Activated CD8-positive, alpha-beta T cell treated with anti-CD3 and anti-CD28 coated beads, Interleukin-2, amount 10 ng/mL, durations not matched to agents 7 days and 5 days (primary cell): ENCODE results near the gene CPXM2. TPM values are rescaled to one million over a fixed set of nuclear protein-coding genes. Genes with fewer than 3 reads are reported as not detected.

Experiments
- ATAC-seq: fragments of 150-1000 bp; cut with Tn5 transposase; one replicate; pipeline ENCODE4 v1.10.0; 2021; ENCODE audit warnings: moderate library complexity
- CTCF ChIA-PET: fragments of 350-600 bp; sonication (Branson Sonifier 250); formaldehyde crosslinking; loops from one replicate; lab custom pipeline; 2021; ENCODE audit warnings: antibody characterized with exemption; lab: Charles Lee
- POLR2A ChIA-PET: fragments of 350-600 bp; sonication (Branson Sonifier 250); formaldehyde crosslinking; loops from one replicate; lab custom pipeline; 2021; ENCODE audit warnings: antibody characterized with exemption; lab: Charles Lee
- DNase-seq: peaks from one replicate; pipeline ENCODE4 v3.0.0-alpha.2; 2020
- H3K27ac Mint-ChIP-seq: one replicate; pipeline ENCODE4 v1.8.0; 2021; ENCODE audit warnings: mild to moderate bottlenecking, mixed read lengths
- H3K27me3 Mint-ChIP-seq: one replicate; pipeline ENCODE4 v1.8.0; 2021; ENCODE audit warnings: low read depth, mixed read lengths
- H3K36me3 Mint-ChIP-seq: one replicate; pipeline ENCODE4 v1.8.0; 2021; ENCODE audit warnings: low read depth, mixed read lengths
- H3K4me1 Mint-ChIP-seq: one replicate; pipeline ENCODE4 v1.8.0; 2021; ENCODE audit warnings: low read depth, mixed read lengths
- H3K4me3 Mint-ChIP-seq: one replicate; pipeline ENCODE4 v1.8.0; 2021; ENCODE audit warnings: mild to moderate bottlenecking, mixed read lengths
- H3K9me3 Mint-ChIP-seq: one replicate; pipeline ENCODE4 v1.8.0; 2022; ENCODE audit warnings: mixed read lengths; ENCODE audit not compliant: insufficient read depth
- total RNA-seq, 2 experiments: library from RNA; stranded (reverse); gene quantifications; one replicate each; pipeline ENCODE4 v1.2.3, GENCODE V29; 2021

CPXM2 gene
- total RNA-seq, 2 experiments from 2014 or later, result not detected

DNA sequence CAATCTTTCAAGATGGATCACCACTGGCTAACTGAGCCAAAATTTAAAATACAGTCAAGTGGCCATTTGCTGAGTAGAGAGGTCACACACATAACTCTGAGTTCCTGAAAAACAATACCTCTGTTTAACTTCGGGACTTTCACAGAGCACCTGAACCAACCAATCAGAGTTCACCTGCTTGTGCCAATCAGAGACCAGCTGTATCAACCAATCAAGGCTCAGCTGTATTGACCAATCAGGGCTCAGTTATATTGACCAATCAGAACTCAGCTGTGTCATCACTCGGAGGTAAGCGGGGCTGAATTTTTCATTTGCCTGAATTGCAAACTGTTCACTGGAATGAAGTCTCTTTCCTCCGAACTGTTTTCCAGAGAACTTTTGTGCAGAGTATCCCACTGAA, 10.0 kb upstream of the CPXM2 start:
- H3K27me3 Mint-ChIP-seq, result no peaks in the 10 kb centered on the region
- CTCF ChIA-PET, result no interaction called here
- no peaks in the 10 kb centered on the region for H3K36me3 Mint-ChIP-seq
- peaks cover 4% of the 10 kb centered on the region for H3K9me3 Mint-ChIP-seq
- no peaks in the 10 kb centered on the region for H3K4me1 Mint-ChIP-seq
- DNase-seq, result no peak
- no peak overlapping the region for H3K27ac Mint-ChIP-seq
- no peak for ATAC-seq
- POLR2A ChIA-PET, result no interaction called here
- no peak overlapping the region for H3K4me3 Mint-ChIP-seq

DNA sequence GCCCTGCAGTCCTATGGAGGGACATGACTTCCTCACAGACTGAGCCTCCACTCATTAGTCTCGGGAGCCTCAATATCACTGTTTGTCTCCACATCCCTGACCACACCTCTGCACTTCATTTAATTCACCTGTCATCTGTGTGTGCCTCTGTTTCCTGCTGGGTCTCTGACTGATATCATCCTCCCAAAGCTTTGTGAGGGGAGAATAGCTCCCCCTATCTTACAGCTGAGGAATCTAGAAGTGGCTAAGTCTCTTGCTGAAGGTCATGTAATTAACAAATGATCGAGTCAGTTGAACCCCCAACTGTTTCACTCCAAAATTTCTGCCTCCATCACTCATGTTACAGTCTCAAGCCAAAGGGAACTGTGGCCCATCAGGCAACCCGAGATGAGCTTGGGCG, 5.5 kb upstream of the CPXM2 start:
- H3K27ac Mint-ChIP-seq, result no peak overlapping the region
- no peak for DNase-seq
- ChIA-PET POLR2A (no interaction called here), CTCF (no interaction called here)
- no peak overlapping the region for H3K4me3 Mint-ChIP-seq
- H3K9me3 Mint-ChIP-seq, result peaks cover 4% of the 10 kb centered on the region
- no peak for ATAC-seq
- H3K36me3 Mint-ChIP-seq, result no peaks in the 10 kb centered on the region
- H3K4me1 Mint-ChIP-seq, result no peaks in the 10 kb centered on the region
- peaks cover 6% of the 10 kb centered on the region for H3K27me3 Mint-ChIP-seq

DNA sequence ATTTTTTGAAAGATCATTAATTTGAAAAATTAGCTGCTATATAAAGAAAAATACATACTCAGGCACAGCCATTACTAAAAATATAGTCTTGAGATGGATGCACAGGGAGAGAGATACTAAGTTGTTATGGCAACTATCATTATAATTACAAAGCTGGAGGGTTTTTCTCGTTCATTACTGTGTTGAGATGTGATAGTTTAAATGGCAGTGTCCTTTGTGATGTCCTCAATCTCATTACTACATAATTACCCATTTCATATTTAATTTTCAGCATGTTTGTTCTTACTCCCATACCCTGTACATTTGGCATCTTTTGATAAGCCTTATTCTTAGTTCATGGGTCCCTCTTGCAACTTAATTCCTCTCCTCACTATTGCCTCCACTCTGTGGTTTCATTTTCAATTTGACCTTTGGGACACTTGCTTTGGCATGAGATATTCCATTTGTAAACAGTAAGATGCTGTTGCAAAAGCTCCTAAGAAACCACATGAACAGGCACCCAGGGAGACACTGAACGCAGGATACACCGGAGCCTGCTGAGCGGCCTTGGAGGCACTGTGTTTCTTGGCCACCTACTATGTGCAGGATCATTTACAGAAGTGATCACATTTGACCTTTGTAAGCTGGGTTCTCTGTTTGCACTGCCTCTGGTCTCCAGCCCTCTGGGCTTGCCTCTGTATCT, 4.8 kb upstream of the CPXM2 start:
- no peaks in the 10 kb centered on the region for H3K36me3 Mint-ChIP-seq
- DNase-seq, result no peak
- H3K27me3 Mint-ChIP-seq, result peaks cover 7% of the 10 kb centered on the region
- CTCF ChIA-PET, result interaction anchor here (1.2 kb wide), 1 partner anchor 13 kb away, joined by 4 read pairs; no protein-coding TSS in a partner anchor
- peaks cover 4% of the 10 kb centered on the region for H3K9me3 Mint-ChIP-seq
- H3K4me1 Mint-ChIP-seq, result no peaks in the 10 kb centered on the region
- POLR2A ChIA-PET, result no interaction called here
- H3K27ac Mint-ChIP-seq, result no peak overlapping the region
- no peak for ATAC-seq
- H3K4me3 Mint-ChIP-seq, result no peak overlapping the region

DNA sequence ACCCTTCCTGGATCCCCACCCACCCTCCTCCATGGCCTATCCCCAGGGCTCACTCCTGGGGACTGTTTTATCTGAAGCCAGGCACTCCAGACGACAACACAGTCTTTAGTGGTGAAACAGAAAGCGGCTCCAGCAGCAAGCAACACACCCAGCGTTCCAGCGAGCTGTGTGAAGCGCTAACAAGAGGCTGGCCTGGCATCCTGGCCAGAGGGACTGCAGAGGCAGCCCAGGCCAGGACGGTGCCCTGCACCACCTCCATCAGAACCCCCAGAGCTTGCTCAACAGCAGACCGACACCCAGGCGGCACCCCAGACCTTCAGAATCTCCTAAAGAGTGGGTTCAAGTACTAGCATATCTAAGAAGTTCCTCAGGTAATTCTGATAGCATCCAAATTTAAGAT, 2.0 kb upstream of the CPXM2 start:
- peaks cover 22% of the 10 kb centered on the region for H3K27me3 Mint-ChIP-seq
- no peak overlapping the region for H3K4me3 Mint-ChIP-seq
- no peak for ATAC-seq
- H3K4me1 Mint-ChIP-seq, result no peaks in the 10 kb centered on the region
- no peak for DNase-seq
- no peaks in the 10 kb centered on the region for H3K36me3 Mint-ChIP-seq
- ChIA-PET CTCF (no interaction called here), POLR2A (no interaction called here)
- H3K9me3 Mint-ChIP-seq, result no peaks in the 10 kb centered on the region
- no peak overlapping the region for H3K27ac Mint-ChIP-seq

DNA sequence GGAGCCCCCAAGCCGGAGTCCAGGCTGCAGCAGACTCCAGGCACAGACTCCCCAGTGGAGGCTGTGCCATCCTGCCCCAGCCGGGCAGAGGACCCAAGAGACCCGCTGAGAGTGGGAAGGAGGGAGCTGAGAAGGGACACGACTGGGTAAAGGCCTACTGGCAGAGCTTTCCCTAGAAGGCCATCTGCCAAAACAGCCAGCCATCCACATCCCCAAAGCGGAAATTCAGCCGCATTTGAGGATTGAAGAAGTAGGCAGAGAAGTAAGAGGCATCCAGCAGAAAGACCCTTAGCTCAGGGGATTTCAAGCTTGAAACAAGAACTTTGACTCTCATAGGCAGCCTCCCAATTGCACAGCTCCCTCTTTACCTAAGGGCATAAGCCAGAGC, 857 bp downstream of the CPXM2 start:
- H3K9me3 Mint-ChIP-seq, result no peaks in the 10 kb centered on the region
- peaks cover 26% of the 10 kb centered on the region for H3K27me3 Mint-ChIP-seq
- no peaks in the 10 kb centered on the region for H3K36me3 Mint-ChIP-seq
- no peak overlapping the region for H3K4me3 Mint-ChIP-seq
- ChIA-PET CTCF (no interaction called here), POLR2A (no interaction called here)
- no peak for DNase-seq
- H3K4me1 Mint-ChIP-seq, result no peaks in the 10 kb centered on the region
- no peak overlapping the region for H3K27ac Mint-ChIP-seq
- no peak for ATAC-seq

DNA sequence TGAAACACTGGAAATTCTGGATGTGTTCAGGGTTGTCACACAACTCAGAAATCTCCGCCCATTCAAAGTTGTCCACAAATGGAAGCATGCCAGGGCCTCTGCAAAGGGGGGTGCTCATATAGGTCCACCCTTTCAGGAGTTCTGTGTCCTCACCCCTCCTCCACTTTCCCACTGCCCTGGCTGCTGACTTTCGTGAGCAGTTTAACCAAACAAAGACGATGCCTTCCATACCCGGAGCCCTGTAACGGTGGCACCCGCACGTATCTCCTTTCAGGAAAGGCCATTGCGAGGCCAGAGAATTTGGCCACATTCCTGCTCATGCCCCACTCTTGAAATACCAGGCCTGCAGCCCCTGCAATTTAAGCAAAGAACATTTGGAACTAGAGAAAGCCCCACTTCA, 1.4 kb downstream of the CPXM2 start:
- Mint-ChIP-seq H3K9me3 (no peaks in the 10 kb centered on the region), H3K27ac (no peak overlapping the region), H3K36me3 (no peaks in the 10 kb centered on the region)

DNA sequence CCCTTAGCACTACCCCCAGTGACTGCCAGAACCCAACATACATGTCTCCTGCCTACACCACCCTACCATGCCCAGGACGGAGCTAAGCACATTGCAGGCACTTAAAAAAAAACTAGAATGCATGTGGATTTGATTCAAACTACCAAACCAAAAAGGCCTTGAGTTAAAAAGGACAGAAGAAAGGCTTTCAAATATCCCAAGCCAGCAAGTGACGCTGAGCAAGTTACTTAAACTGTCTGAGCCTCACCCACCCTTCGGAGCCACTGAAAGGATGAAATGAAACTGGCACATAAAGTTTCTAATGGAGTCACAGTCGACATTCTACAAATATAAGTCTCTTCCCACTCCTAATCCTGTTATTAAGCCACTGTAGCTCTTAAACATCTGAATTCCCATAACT, 1.8 kb downstream of the CPXM2 start:
- Mint-ChIP-seq H3K27ac (no peak overlapping the region), H3K4me3 (no peak overlapping the region), H3K36me3 (no peaks in the 10 kb centered on the region), H3K4me1 (no peaks in the 10 kb centered on the region), H3K27me3 (peaks cover 26% of the 10 kb centered on the region), H3K9me3 (no peaks in the 10 kb centered on the region)
- no peak for DNase-seq
- ChIA-PET CTCF (no interaction called here), POLR2A (no interaction called here)
- no peak for ATAC-seq

More for the DNA sequence above, 1.4 kb downstream of the CPXM2 start:
- ChIA-PET POLR2A (no interaction called here), CTCF (no interaction called here)
- H3K4me3 Mint-ChIP-seq, result no peak overlapping the region
- ATAC-seq (no peak), DNase-seq (no peak)
- no peaks in the 10 kb centered on the region for H3K4me1 Mint-ChIP-seq
- peaks cover 26% of the 10 kb centered on the region for H3K27me3 Mint-ChIP-seq

DNA sequence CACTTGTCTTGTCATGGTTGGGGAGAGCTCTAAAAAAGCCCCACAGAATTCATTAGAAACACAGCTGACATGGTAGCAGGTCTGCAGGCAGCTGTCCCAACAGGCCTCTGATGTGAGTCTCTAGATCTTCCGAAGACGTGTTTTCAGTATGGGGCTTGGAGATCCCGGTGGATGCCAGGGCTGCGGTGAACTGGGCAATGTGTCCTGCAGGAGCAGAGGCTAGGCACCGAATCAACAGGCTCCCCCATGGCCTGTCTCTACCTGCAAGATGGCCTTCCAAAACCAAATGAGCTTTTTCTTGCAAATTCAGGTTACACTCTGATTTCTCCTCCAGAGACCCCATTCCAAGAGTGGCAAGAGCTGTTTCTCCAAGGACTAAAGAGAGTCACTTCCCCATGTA, 2.9 kb downstream of the CPXM2 start:
- DNase-seq, result no peak
- ATAC-seq, result no peak
- Mint-ChIP-seq H3K9me3 (no peaks in the 10 kb centered on the region), H3K27ac (no peak overlapping the region), H3K36me3 (no peaks in the 10 kb centered on the region), H3K4me3 (no peak overlapping the region), H3K4me1 (no peaks in the 10 kb centered on the region), H3K27me3 (peaks cover 26% of the 10 kb centered on the region)
- ChIA-PET POLR2A (no interaction called here), CTCF (no interaction called here)

DNA sequence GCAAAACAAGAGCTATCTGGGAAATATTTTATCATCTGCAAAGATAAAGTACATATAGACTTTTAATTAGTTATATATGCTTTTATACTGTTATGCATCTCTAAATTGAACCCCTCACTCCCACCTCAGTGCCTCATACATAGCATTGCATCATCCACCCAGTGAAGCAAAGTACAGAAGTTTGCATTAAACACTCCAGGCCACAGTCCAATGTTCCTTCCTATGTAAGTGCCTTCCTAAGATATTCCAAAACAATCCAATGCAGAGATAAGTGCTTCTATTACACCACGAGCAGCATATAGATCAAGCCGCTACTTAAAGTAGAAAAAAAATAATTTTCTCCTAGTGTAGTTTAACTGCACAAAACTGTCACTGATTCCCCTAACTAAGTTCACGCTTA, 3.4 kb downstream of the CPXM2 start:
- no peak overlapping the region for H3K4me3 Mint-ChIP-seq
- H3K9me3 Mint-ChIP-seq, result no peaks in the 10 kb centered on the region
- H3K27me3 Mint-ChIP-seq, result peaks cover 26% of the 10 kb centered on the region
- CTCF ChIA-PET, result no interaction called here
- ATAC-seq (no peak), DNase-seq (no peak)
- POLR2A ChIA-PET, result no interaction called here
- H3K4me1 Mint-ChIP-seq, result no peaks in the 10 kb centered on the region
- no peaks in the 10 kb centered on the region for H3K36me3 Mint-ChIP-seq
- H3K27ac Mint-ChIP-seq, result no peak overlapping the region

DNA sequence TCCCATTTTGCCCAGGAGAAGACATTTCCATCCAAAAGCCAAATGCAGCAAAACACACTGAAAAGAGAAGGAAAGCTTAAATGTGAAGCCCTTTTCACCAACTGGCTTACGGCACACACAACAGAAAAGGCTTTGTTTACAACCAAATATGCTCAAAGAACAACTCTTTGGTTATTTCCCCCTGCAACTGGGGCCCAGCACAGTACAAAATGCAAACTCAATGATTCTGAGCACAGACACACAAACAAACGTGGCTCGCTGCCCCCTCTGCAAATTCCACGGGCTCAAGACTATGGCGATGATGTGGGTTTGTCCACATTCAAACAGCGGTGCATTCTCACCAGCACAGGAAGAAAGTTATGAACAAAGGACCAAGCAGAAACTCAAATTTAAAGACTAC, 5.3 kb downstream of the CPXM2 start:
- CTCF ChIA-PET, result no interaction called here
- DNase-seq (no peak), ATAC-seq (no peak)
- H3K36me3 Mint-ChIP-seq, result no peaks in the 10 kb centered on the region
- no peak overlapping the region for H3K27ac Mint-ChIP-seq
- H3K9me3 Mint-ChIP-seq, result no peaks in the 10 kb centered on the region
- no peaks in the 10 kb centered on the region for H3K4me1 Mint-ChIP-seq
- POLR2A ChIA-PET, result no interaction called here
- no peak overlapping the region for H3K4me3 Mint-ChIP-seq
- peaks cover 19% of the 10 kb centered on the region for H3K27me3 Mint-ChIP-seq

DNA sequence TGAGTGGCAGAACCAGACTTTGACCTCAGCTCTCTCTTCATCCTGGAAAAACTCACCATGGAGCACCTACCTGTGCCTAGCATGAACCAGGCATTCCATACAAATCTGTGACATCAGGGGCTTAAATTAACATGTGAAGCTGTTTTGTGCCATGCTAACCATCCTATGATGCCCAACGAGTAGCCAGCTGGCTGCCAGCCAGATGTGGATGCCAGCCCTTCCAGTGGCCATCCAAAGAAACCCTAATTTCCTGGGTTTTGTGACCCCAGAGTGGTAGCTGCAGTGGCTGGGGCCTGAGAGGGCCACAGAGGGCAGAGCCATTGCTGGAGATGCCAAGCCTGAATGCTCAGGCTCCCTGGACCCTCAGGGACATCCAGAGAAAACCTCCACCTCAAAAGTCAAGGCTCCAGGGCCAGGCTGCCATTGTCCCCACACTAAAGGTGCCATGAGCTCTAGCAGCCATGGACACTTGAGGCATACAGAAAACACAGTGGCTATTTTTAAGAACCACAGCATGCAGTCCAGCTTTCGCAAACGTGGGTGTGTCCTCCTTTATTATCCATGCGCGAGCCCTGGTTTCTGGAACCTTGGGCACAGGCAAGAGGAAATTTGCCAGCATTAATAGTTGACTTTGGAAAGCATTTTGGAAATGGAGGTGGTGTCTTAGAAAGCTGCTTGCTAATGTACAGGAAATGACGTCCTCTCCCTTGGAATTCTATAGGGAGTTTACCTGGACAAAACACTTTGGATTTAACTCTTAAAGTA, 6.0 kb downstream of the CPXM2 start:
- H3K9me3 Mint-ChIP-seq, result no peaks in the 10 kb centered on the region
- no peak overlapping the region for H3K4me3 Mint-ChIP-seq
- no peaks in the 10 kb centered on the region for H3K36me3 Mint-ChIP-seq
- ChIA-PET CTCF (no interaction called here), POLR2A (no interaction called here)
- DNase-seq, result no peak
- no peaks in the 10 kb centered on the region for H3K4me1 Mint-ChIP-seq
- H3K27ac Mint-ChIP-seq, result no peak overlapping the region
- ATAC-seq, result no peak
- H3K27me3 Mint-ChIP-seq, result peaks cover 14% of the 10 kb centered on the region

DNA sequence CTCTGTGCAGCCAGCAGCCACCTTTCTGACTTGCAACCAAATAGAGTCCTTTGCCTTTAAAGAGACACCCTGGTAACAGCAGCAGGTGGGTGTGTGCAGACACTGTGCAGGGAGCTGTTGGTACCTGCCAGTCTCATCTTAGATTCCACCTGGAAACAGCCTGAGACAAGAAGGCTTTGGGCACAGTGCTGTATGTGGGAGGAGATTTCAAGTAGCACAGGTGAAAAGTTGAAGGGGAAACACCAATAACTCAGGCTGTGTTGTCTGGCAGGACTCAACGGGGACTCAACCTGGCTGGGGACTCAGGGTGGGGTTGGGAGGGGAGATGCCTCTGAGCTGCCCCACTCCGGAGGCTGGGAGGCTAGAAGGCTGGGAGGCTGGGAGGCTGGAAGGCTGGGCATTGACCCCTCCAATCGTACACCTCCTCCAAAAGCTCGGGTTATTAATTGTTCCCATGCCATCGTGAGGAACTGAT, 6.7 kb downstream of the CPXM2 start:
- DNase-seq (no peak), ATAC-seq (no peak)
- CTCF ChIA-PET, result no interaction called here
- POLR2A ChIA-PET, result no interaction called here
- no peaks in the 10 kb centered on the region for H3K4me1 Mint-ChIP-seq
- H3K36me3 Mint-ChIP-seq, result no peaks in the 10 kb centered on the region
- H3K9me3 Mint-ChIP-seq, result no peaks in the 10 kb centered on the region
- H3K27me3 Mint-ChIP-seq, result peaks cover 8% of the 10 kb centered on the region
- H3K4me3 Mint-ChIP-seq, result no peak overlapping the region
- H3K27ac Mint-ChIP-seq, result no peak overlapping the region
